GM18499 (cell line): ENCODE data around the gene ETV6.
"Not testable (repeated sequence)": the region's sequence is repeated elsewhere in the genome, so short reads cannot be mapped to it uniquely, and the experiment has no call there.

ENCODE experiments used
- ATAC-seq: cut with Tn5 transposase; IDR thresholded peaks from one replicate; pipeline ENCODE4 v1.9.1; 2021; ENCODE audit warnings: moderate number of reproducible peaks; ENCODE audit not compliant: insufficient read depth, unreplicated experiment

ETV6 gene

DNA sequence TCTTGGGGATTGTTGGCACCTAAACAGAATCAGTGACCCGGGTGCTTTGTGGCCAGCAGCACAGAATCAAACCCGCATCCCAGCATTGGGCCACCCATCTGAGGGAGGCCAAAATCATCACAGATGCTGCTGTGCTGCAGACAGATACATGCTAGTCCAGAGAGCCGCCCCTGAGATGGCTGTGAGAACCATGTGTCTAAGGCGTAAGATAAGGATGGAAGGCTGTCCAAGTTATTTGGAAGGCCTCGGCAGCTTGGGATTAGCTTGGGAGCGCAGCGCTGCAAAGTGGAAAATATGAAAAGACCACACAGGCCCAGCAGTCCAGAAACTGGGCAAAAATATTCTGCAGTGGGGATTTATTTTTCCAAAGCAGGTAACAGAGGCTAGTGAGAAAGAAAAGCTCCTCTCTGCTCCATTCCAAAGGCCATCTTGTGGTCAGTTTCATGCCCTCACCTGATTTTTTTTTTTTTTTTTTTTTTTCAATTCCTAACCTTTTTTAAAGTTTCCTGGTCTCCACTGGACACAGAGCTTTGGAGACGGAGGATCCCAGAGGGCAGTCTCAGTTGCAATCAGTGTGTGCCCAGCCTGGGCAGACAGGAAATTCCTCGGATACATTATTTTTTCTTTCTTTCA lies 242.4 kb downstream of the ETV6 start:
- no peak for ATAC-seq

GRCh38 chr12:11893998-11894397 lies 244.5 kb downstream of the ETV6 start:
- ATAC-seq, result no peak

- no peak for ATAC-seq
These were observed 245.4 kb downstream of the ETV6 start for GRCh38 chr12:11894890-11895289.

- ATAC-seq, result no peak
These were observed 246.1 kb downstream of the ETV6 start for GRCh38 chr12:11895421-11896078.

DNA sequence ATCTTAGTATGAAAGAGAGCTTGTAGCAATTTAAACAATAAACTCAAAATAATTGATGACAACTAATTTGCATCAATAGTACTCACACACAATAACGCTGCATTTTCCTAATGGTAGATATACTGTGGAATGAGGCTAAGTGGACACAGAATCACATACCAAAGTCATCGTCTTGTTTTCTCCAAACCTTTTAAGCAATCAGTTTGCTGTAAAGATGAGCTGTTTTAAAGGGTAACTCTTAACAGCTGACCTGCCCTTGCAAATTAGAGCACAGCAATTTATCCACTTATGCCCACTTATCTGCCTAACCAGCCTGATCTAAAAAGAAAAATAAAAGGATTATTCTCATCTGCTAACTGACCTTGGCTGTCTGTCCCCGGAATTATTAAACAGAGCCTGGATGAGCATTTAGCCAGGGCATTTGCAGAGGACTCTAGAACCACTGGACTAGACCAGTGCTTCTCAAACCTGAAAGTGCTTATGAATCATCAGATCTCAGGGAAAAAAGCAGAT lies 247.0 kb downstream of the ETV6 start:
- no peak for ATAC-seq

- ATAC-seq, result no peak
These were observed 248.4 kb downstream of the ETV6 start for GRCh38 chr12:11897923-11898322.

DNA sequence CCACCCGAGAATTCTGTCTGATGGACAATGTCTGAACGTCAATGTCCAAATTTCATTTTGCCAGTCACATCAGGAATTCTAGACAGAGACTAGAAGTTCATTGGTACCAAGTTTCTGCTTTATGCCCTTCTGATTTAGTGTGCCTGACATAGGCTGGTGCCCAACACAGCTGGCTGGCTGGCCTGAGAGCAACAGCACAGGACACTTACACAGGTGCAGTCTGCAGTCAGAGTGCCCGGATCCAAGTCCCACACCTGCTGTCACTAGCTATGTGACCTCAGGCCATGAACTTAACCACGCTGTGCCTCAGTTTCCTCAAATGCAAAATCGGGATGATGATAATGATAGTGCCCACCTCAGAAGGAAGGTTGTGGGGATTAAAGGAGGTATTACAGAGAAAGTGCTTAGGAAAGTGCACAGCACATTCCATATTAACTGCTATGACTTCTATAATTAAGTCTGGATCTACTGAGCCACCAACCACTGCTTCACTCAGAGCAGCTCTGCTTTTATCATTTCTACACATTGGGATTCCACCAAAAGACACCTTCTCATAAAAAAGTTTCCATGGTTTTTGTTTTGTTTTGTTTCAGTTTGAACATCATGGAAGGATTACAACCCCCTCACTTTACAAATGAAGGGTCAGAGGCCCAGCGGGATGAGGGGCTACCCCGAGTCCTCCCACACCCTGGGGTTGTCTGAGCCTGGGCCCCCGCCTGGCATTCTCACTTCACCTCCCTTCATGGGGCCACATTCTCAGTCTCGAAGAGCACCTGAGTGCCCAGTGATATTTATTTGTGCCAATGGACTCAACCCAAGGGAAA lies 252.4 kb downstream of the ETV6 start:
- ATAC-seq, result no peak

DNA sequence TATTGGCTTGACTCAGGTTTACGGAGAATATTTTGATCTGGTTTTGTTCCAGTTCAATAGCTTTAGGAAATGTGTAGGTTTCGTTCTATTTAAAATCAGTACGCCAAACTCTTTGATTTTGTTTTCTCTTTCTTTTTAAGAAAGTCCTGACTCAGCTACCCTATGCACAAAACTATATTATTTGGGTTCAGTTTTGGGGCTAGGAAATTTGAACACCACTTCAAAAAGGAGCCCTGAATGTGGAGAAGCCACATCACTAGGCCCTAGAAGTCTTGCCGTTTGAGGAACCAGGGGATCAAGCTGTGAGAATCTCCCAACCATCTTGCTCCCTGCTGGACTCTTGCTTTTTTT lies 253.0 kb downstream of the ETV6 start:
- no peak for ATAC-seq

- no peak for ATAC-seq
These were observed 254.7 kb downstream of the ETV6 start for GRCh38 chr12:11904124-11904523.

GRCh38 chr12:11905534-11905933 lies 256.1 kb downstream of the ETV6 start:
- ATAC-seq, result no peak

DNA sequence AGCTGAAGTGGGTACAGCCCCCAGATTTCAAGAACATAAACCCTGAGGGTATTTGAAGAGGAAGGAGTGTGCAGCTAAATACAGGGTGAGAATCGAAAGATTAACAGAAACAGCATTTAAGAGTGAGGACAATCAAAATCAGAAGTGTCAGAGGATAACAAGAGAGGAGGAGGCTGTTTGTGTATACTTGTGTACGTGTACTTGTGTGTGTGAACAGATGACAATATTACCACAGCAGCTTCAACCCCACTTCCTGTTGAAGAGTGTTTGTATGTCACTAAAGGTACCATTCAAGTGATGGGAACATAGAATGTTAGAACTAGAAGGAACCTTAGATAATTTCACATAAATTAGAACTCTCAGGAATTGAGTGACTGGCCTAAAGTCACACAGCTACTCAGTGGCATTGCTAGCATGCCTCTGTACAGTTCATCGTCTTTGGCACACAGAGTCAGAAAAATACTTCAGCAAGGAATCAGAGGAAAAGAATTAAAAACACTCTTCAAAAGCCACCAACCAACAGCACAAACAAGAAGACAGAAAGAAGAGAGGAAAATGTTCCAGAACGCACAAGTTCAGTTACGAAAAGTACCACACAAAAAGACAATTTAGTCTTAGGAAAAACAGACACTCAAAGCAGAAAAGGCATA lies 256.9 kb downstream of the ETV6 start:
- ATAC-seq, result no peak

GRCh38 chr12:11907625-11908024 lies 258.2 kb downstream of the ETV6 start:
- no peak for ATAC-seq

GRCh38 chr12:11909406-11909805 lies 259.9 kb downstream of the ETV6 start:
- not testable (repeated sequence) for ATAC-seq

DNA sequence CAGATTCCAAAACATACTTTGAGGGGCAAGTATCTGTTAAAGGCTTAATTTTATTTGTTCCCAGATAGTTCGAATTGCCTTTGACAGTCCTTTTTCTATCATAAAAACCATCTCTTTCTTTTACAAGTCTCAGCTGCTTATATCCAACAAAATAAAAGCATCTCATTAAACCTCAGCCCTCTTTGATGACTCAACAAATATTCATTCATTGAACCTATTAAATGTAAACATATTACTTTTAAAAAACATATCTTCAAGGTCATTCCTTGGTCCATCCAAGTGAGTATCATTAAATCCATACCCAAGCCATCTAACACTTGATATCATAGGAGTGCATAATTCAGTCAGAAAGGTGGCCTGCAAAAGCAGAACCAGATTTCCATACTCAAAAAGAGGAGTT lies 266.6 kb downstream of the ETV6 start:
- ATAC-seq, result no peak

- no peak for ATAC-seq
These were observed 267.3 kb downstream of the ETV6 start for GRCh38 chr12:11916771-11917170.

- ATAC-seq, result no peak
These were observed 268.0 kb downstream of the ETV6 start for GRCh38 chr12:11917501-11917900.

- no peak for ATAC-seq
These were observed 270.8 kb downstream of the ETV6 start for GRCh38 chr12:11920231-11920630.

GRCh38 chr12:11922361-11922760 lies 272.9 kb downstream of the ETV6 start:
- no peak for ATAC-seq

DNA sequence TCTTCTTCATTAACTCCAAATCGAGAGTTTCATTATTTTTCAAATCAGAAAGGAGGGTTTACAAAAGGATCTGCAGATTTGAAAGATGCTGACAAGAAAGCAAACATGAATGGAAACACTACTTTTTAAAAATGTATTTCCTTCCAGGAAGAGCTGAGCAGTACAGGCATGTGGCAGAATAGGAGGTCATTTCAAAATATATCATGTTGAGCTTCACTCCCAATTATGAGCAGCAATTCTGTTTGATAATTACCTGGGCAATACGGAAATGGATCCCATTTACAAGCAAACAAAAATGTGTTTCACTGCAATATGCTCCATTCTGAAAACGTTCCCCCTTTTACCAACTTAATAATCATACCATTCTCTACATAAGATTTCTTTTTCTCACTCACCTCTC lies 273.6 kb downstream of the ETV6 start:
- no peak for ATAC-seq

- ATAC-seq, result no peak
These were observed 277.9 kb downstream of the ETV6 start for GRCh38 chr12:11927286-11927935.
